GM12891 (cell line): ENCODE measurements around the gene IDH3G.

Experiments
- POLR2A ChIP-seq: IDR thresholded peaks from 2 replicates; pipeline ENCODE4 v1.6.1; 2011; ENCODE audit warnings: low read depth, low read length, control low read depth
- POLR2AphosphoS5 ChIP-seq: IDR thresholded peaks from 2 replicates; pipeline ENCODE4 v1.6.1; 2011; ENCODE audit warnings: low read depth, low read length, control low read depth

GRCh38 chrX:153779891-153780677 lies 14.1 kb downstream of the IDH3G start:
- TF ChIP-seq POLR2AphosphoS5 (no peak), POLR2A (no peak)
